Heart right ventricle (tissue), 16 donors: ENCODE data around the gene BMPER. TPM values are rescaled to one million over a fixed set of nuclear protein-coding genes. Genes with fewer than 3 reads are reported as not detected.

ENCODE experiments used
- ATAC-seq, 8 donors: fragments of 200-7000 bp; cut with Tn5 transposase; one replicate each; pipeline ENCODE4 v1.9.1; 2020; ENCODE audit warnings: mild to moderate bottlenecking in 8 of 8, moderate library complexity in 8 of 8, moderate number of reproducible peaks in 1 of 8
- DNase-seq, 2 donors: peaks; one replicate each; pipeline ENCODE4 v3.0.0-alpha.2; 2020
- H3K27ac ChIP-seq, 10 donors: fragments of 200-600 bp; sonication (generic) in 2 of 10; one replicate each; pipeline versions ENCODE4 v1.5.0 to v1.8.0; 2020 to 2022; ENCODE audit warnings: mild to moderate bottlenecking in 3 of 10
- H3K27me3 ChIP-seq, 7 donors: fragments of 200-600 bp; one replicate each; pipeline ENCODE4 v1.8.0; 2021 to 2022; ENCODE audit warnings: mild to moderate bottlenecking in 2 of 7
- H3K36me3 ChIP-seq, 9 donors: fragments of 200-600 bp; sonication (generic) in 1 of 9; one replicate each; pipeline versions ENCODE4 v1.5.0 to v1.8.0; 2020 to 2022; ENCODE audit warnings: mild to moderate bottlenecking in 2 of 9
- H3K4me1 ChIP-seq, 9 donors: fragments of 200-600 bp; sonication (generic) in 1 of 9; one replicate each; pipeline versions ENCODE4 v1.5.0 to v1.8.0; 2020 to 2022; ENCODE audit warnings: mild to moderate bottlenecking in 4 of 9
- H3K4me3 ChIP-seq, 10 donors: fragments of 200-600 bp; sonication (generic) in 2 of 10; one replicate each; pipeline versions ENCODE4 v1.5.0 to v1.8.0; 2020 to 2022; ENCODE audit warnings: mild to moderate bottlenecking in 7 of 10, moderate library complexity in 2 of 10
- H3K9me3 ChIP-seq, 11 donors: fragments of 200-600 bp in 10 of 11; sonication (generic) in 2 of 11; one replicate each; pipeline versions ENCODE4 v1.5.0 to v1.8.0; 2013 to 2022; ENCODE audit warnings: mild to moderate bottlenecking in 2 of 11, control low read depth in 1 of 11, moderate library complexity in 1 of 11
- WGBS, 2 donors: extraction: QIAGEN DNeasy Blood & Tissue Kit; methylation state at CpG; one replicate each; pipeline ENCODE4 v1.1.7; 2013; ENCODE audit warnings: inconsistent platforms in 1 of 2; 5-methylcytosine and 5-hydroxymethylcytosine counted together
- intact Hi-C, 10 donors: fragments of 100-400 bp; cut with DNase I; formaldehyde crosslinking; loops; one replicate each; pipeline versions ENCODE4 v1.11.1 to v1.14.2; 2022
- polyA plus RNA-seq, 2 donors: library from polyadenylated mRNA; stranded (reverse); fragments of 200-250 nt; gene quantifications; one replicate each; pipeline ENCODE4 v1.2.3, GENCODE V29; 2013
- total RNA-seq, 10 donors: library from RNA; stranded (reverse); fragmentation: NEBNext Ultra II Directional in 3 of 10; extraction: Animal tissue kit (Norgen Biotek cat#: 25700) in 3 of 10; gene quantifications; one replicate each; pipeline versions ENCODE4 v1.2.1 to v1.2.4, GENCODE V29; 2021 to 2023
- TF ChIP-seq, protein P1 (sequence below), 9 donors: fragments of 200-600 bp; sonication (generic) in 2 of 9; IDR thresholded peaks; one replicate each; pipeline versions ENCODE4 v1.5.0 to v1.8.0; 2021 to 2022; ENCODE audit warnings: antibody characterized with exemption in 9 of 9, mild to moderate bottlenecking in 5 of 9, moderate library complexity in 1 of 9
- donor health status: Arrhythmogenic right ventricular cardiomyopathy.
- donor health status: ischemic (EF 13 %, LVEDD 7.1; RV severe dilation, severe dysfunction).
- donor health status: healthy with polysubstance abuse.
- donor health status: DM: no; HTN: yes; CAD: no.
- donor health status: DM: no; HTN: no; CAD: no.
- donor health status: ischemic (EF 25% LVEDD 6.9; RV normal size, moderate dysfunction).
- donor health status: ischemic (EF 25% LVEDD 5.7; RV mildly dilated, moderate dysfunction).
- donor health status: healthy.
- donor health status: DM: yes; HTN: yes; CAD: no.
- donor health status: Ischemic cardiomyopathy.
- donor health status: ischemic (EF 35%, LVEDD 5.7; RV mildly dilated, moderate dysfunction).
- donor health status: nonischemic (EF 11% LVEDD 7.7; RV severe dilation, severe dysfunction).
- donor health status: DM: yes; HTN: yes; CAD: no.
- donor health status: PGD.
- donor health status: ischemic (EF 29% LVEDD 5.4; RV normal size, mild dysfunction).
- donor health status: nonischemic (EF 23%, LVEDD 6.1; RV moderate dilation, normal function).

Gene BMPER
- total and polyA plus RNA-seq, 12 donors: 0.70 to 3.9 (median 1.5) TPM

DNA sequence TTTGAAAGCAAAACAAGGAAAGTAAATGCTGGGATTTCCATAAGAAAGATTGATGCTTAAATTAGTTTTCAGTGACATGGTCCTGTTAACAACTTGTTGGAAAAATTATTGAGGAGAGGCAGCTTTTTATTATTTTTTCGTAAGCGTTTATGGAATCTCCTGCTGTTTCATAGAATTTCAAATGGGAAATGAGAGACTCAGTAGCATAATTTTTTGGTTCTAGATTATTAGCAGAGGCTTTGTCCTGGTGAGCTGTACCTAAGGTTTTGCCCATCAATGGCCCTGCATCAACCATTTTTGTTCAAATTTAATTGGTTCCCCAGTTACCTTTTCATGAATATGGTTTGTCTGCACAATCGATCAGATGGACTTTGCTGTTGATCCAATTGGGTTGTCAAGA, 205.7 kb downstream of the BMPER start:
- TF ChIP-seq, protein P1, sequence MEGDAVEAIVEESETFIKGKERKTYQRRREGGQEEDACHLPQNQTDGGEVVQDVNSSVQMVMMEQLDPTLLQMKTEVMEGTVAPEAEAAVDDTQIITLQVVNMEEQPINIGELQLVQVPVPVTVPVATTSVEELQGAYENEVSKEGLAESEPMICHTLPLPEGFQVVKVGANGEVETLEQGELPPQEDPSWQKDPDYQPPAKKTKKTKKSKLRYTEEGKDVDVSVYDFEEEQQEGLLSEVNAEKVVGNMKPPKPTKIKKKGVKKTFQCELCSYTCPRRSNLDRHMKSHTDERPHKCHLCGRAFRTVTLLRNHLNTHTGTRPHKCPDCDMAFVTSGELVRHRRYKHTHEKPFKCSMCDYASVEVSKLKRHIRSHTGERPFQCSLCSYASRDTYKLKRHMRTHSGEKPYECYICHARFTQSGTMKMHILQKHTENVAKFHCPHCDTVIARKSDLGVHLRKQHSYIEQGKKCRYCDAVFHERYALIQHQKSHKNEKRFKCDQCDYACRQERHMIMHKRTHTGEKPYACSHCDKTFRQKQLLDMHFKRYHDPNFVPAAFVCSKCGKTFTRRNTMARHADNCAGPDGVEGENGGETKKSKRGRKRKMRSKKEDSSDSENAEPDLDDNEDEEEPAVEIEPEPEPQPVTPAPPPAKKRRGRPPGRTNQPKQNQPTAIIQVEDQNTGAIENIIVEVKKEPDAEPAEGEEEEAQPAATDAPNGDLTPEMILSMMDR (IDR thresholded peaks at IDR 0.05): no peak
- Histone ChIP-seq H3K9me3 (peaks cover 0 to 12% (median 7%) of the 10 kb centered on the region in 11 donors), H3K36me3 (no peaks in the 10 kb centered on the region), H3K4me1 (peaks cover 0 to 15% (median 3%) of the 10 kb centered on the region in 9 donors), H3K27ac (no peak overlapping the region), H3K4me3 (no peak overlapping the region), H3K27me3 (no peaks in the 10 kb centered on the region)
- ATAC-seq (no peak), DNase-seq (no peak)
- intact Hi-C loops: no loop called here
- WGBS, 2 donors: 59 to 74% methylated on average over 3 of the region's 3 CpGs

DNA sequence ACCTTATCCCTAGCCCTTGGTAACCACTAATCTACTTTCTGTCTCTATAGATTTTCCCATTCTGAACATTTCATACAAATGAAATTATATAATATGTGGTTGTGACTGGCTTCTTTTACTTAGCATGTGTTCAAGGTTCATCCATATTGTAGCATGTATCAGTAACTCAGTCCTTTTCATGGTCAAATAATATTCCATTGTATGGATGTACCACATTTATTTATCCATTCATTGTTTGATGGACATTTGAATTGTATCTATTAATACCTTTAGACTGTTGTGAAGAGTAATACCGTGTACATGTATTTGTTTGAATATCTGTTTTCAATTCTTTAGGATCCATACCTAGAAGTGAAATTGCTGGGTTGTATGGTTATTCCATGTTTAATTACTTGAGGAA, 210.2 kb downstream of the BMPER start:
- Histone ChIP-seq H3K9me3 (peaks cover 0 to 14% (median 7%) of the 10 kb centered on the region in 11 donors), H3K27ac (no peak overlapping the region), H3K4me1 (no peaks in the 10 kb centered on the region), H3K27me3 (no peaks in the 10 kb centered on the region), H3K4me3 (no peak overlapping the region), H3K36me3 (no peaks in the 10 kb centered on the region)
- no peak for DNase-seq
- TF ChIP-seq, protein P1 (IDR thresholded peaks at IDR 0.05): no peak
- ATAC-seq: no peak
- intact Hi-C loops: no loop called here
- 89 to 92% methylated on average over 1 of the region's 1 CpG for WGBS, 2 donors

DNA sequence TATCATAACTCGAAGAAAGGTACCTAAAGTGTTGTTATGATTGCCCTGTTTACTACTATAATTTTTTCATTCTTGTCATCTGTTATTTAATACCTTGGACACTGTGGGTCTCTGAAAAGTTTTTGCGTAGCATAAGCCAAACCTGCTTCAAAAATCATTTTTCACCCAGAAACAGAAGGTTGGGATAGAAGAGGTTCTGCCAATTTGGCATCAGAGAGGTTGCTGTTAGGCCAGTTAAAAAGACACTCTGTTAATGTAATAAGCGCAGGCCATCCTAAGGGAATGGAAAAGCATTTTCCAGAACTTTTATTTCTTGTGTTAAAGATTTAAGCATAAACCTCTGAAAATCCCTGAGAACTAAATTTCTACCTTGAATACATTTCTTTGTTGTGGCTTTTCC, 212.2 kb downstream of the BMPER start:
- DNase-seq (no peak), ATAC-seq (no peak)
- WGBS, 2 donors: 85 to 88% methylated on average over 3 of the region's 3 CpGs
- TF ChIP-seq, protein P1 (IDR thresholded peaks at IDR 0.05): no peak
- no peak overlapping the region for H3K4me3 ChIP-seq
- no peaks in the 10 kb centered on the region for H3K27me3 ChIP-seq
- intact Hi-C loops: no loop called here
- H3K9me3 ChIP-seq: peaks cover 0 to 14% (median 7%) of the 10 kb centered on the region in 11 donors
- H3K27ac ChIP-seq: no peak overlapping the region
- H3K4me1 ChIP-seq: no peaks in the 10 kb centered on the region
- H3K36me3 ChIP-seq: no peaks in the 10 kb centered on the region

DNA sequence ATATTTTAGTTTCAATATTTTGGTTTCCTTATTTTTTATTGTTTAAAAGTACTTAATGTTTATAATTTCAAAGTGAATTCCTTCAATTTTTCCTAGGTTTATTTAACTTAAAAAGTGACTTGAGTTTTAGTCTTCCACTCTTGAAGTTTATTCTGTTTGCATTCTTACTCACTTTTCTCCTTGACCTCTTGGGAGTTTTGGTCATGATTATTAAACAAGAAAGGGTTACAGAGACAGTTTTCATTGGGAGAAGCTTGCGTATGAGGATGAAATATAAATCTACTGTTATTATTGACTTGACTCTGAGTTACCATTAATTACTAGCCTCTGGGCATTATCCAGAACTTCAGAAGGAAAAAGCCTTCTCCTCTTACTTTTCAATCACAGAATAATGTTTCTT, 216.0 kb downstream of the BMPER start:
- Histone ChIP-seq H3K36me3 (no peaks in the 10 kb centered on the region), H3K4me1 (no peaks in the 10 kb centered on the region), H3K27ac (no peak overlapping the region), H3K4me3 (no peak overlapping the region), H3K27me3 (no peaks in the 10 kb centered on the region), H3K9me3 (peaks cover 0 to 37% (median 11%) of the 10 kb centered on the region in 11 donors)
- ATAC-seq: no peak
- no peak for DNase-seq
- TF ChIP-seq, protein P1 (IDR thresholded peaks at IDR 0.05): no peak
- intact Hi-C loops: no loop called here
- 71 to 88% methylated on average over 1 of the region's 1 CpG for WGBS, 2 donors
